GM12878 (cell line): Measurements from ENCODE around the gene ATAD5. TPM values are rescaled to one million over a fixed set of nuclear protein-coding genes. Genes with fewer than 3 reads are reported as not detected.

Source experiments
- ASH2L ChIP-seq: fragments of 300-600, 200-600 bp; sonication (generic); IDR thresholded peaks from 2 replicates; pipeline ENCODE4 v1.6.1; 2017; ENCODE audit warnings: low read depth, mild to moderate bottlenecking, borderline replicate concordance
- BHLHE40 ChIP-seq, 2 experiments: fragments of 450-650 bp in 1 of 2; IDR thresholded peaks; 2 replicates each; pipeline ENCODE4 v1.6.1; 2011 to 2017; ENCODE audit warnings: low read depth in 2 of 2, borderline replicate concordance in 1 of 2, improper control_type of control experiment in 1 of 2, low read length in 1 of 2, mild to moderate bottlenecking in 1 of 2
- CBFB ChIP-seq: IDR thresholded peaks from 2 replicates; pipeline ENCODE4 v1.6.1; 2016; ENCODE audit warnings: antibody characterized with exemption, low read depth
- CBX3 ChIP-seq: fragments of 200-600 bp; sonication (generic); IDR thresholded peaks from 2 replicates; pipeline ENCODE4 v1.6.1; 2016; ENCODE audit warnings: low read depth, borderline replicate concordance
- CREB1 ChIP-seq: IDR thresholded peaks from 2 replicates; pipeline ENCODE4 v1.6.1; 2012; ENCODE audit warnings: low read depth, mild to moderate bottlenecking, inconsistent platforms
- DPF2 ChIP-seq: fragments of 450-650 bp; IDR thresholded peaks from 2 replicates; pipeline ENCODE4 v1.6.1; 2017; ENCODE audit warnings: mild to moderate bottlenecking
- ETV6 ChIP-seq, 2 experiments: fragments of 450-650 bp in 1 of 2; IDR thresholded peaks in 1 of 2; conservative IDR thresholded peaks in 1 of 2; 2 replicates each; pipeline ENCODE4 v1.6.1; 2014; ENCODE audit warnings: antibody characterized with exemption in 1 of 2, borderline replicate concordance in 1 of 2, low read depth in 1 of 2, mild to moderate bottlenecking in 1 of 2, moderate library complexity in 1 of 2
- FOS ChIP-seq: IDR thresholded peaks from 3 replicates; pipeline ENCODE4 v1.6.1; 2011; ENCODE audit warnings: borderline replicate concordance; ENCODE audit not compliant: insufficient read length; ENCODE audit errors: extremely low read depth
- GABPA ChIP-seq: IDR thresholded peaks from 2 replicates; pipeline ENCODE4 v1.6.1; 2014; ENCODE audit warnings: antibody characterized with exemption, low read depth, mild to moderate bottlenecking, inconsistent platforms
- HDAC2 ChIP-seq: fragments of 200-600 bp; sonication (generic); IDR thresholded peaks from 2 replicates; pipeline ENCODE4 v1.6.1; 2017
- MTA3 ChIP-seq: IDR thresholded peaks from 2 replicates; pipeline ENCODE4 v1.6.1; 2012; ENCODE audit warnings: low read length, inconsistent platforms, borderline replicate concordance
- NFXL1 ChIP-seq: fragments of 450-650 bp; IDR thresholded peaks from 2 replicates; pipeline ENCODE4 v1.6.1; 2017; ENCODE audit warnings: antibody characterized with exemption, mild to moderate bottlenecking, borderline replicate concordance
- NFYB ChIP-seq: IDR thresholded peaks from 2 replicates; pipeline ENCODE4 v1.6.1; 2011; ENCODE audit warnings: low read depth, mild to moderate bottlenecking, low read length, improper control_type of control experiment, moderate library complexity; ENCODE audit not compliant: insufficient read depth
- NR2F1 ChIP-seq: fragments of 450-650 bp; conservative IDR thresholded peaks from 2 replicates; pipeline ENCODE4 v1.6.1; 2017; ENCODE audit warnings: mild to moderate bottlenecking
- POLR2A ChIP-seq: IDR thresholded peaks from 2 replicates; pipeline ENCODE4 v1.6.1; 2011; ENCODE audit warnings: low read depth, mild to moderate bottlenecking, low read length
- RELA ChIP-seq: fragments of 450-650 bp; IDR thresholded peaks from 2 replicates; pipeline ENCODE4 v1.8.0; 2014; ENCODE audit warnings: borderline replicate concordance; ENCODE audit not compliant: partially characterized antibody
- RUNX3 ChIP-seq: IDR thresholded peaks from 2 replicates; pipeline ENCODE4 v1.6.1; 2012; ENCODE audit warnings: low read length, inconsistent platforms
- SMARCA5 ChIP-seq: fragments of 450-650 bp; IDR thresholded peaks from 2 replicates; pipeline ENCODE4 v1.6.1; 2017; ENCODE audit warnings: mild to moderate bottlenecking
- SPI1 ChIP-seq: IDR thresholded peaks from 2 replicates; pipeline ENCODE4 v1.6.1; 2011; ENCODE audit warnings: low read depth, mild to moderate bottlenecking, low read length, moderate library complexity, borderline replicate concordance; ENCODE audit not compliant: insufficient read depth
- SUPT20H ChIP-seq: IDR thresholded peaks from 2 replicates; pipeline ENCODE4 v1.6.1; 2011; ENCODE audit warnings: low read depth, mild to moderate bottlenecking, low read length, moderate library complexity, borderline replicate concordance; ENCODE audit not compliant: control insufficient read depth
- TAF1 ChIP-seq: IDR thresholded peaks from 2 replicates; pipeline ENCODE4 v1.6.1; 2011; ENCODE audit warnings: mild to moderate bottlenecking, low read depth, low read length, borderline replicate concordance
- ZBTB40 ChIP-seq: fragments of 450-650 bp; IDR thresholded peaks from 2 replicates; pipeline ENCODE4 v1.6.1; 2016; ENCODE audit warnings: mild to moderate bottlenecking, moderate library complexity, borderline replicate concordance
- ZNF687 ChIP-seq: fragments of 450-650 bp; IDR thresholded peaks from 2 replicates; pipeline ENCODE4 v1.6.1; 2017; ENCODE audit warnings: mild to moderate bottlenecking, moderate library complexity
- polyA plus RNA-seq, 11 experiments: library from polyadenylated mRNA; depleted of rRNA in 4 of 11; unstranded in 6 of 11; stranded (reverse) in 5 of 11; fragments of >200 nt; fragmentation: Nextera tagmentation in 4 of 11; fragmentation: Illumina TruSeq in 1 of 11; extraction: Ambion mirVana in 4 of 11; extraction: Trizol in 1 of 11; gene quantifications; 1 replicate in 1 of 11; 2 replicates in 10 of 11; pipeline versions ENCODE4 v1.2.1 to v1.2.3, GENCODE V29; 2011 to 2016; ENCODE audit warnings: inconsistent platforms in 2 of 11, missing spikeins in 2 of 11, low read depth in 1 of 11
- total RNA-seq, 4 experiments: library from RNA; depleted of rRNA in 3 of 4; stranded (reverse); fragments of >200 nt in 3 of 4; fragmentation: Illumina TruSeq in 1 of 4; extraction: Trizol in 1 of 4; gene quantifications; 2 replicates each; pipeline versions ENCODE4 v1.2.1 to v1.2.3, GENCODE V29; 2013 to 2021

Gene ATAD5
- total and polyA plus RNA-seq, 10 of the 15 experiments (the other 5 are each of a cell fraction or from before 2014, with no cell fraction given) = 3.8 to 19.7 (median 13.2) TPM

GRCh38 chr17:30808785-30809286, 22.9 kb upstream of the ATAD5 start (continued):
- TF ChIP-seq ZNF687 (peak; percentile 90), ZBTB40 (peak; percentile 75; the same call in 1 of the 2 replicates), CREB1 (peak; percentile 46; the same call in 1 of the 2 replicates), MTA3 (no peak), POLR2A (0 out of 2 replicates have a peak, but pooled peaks have one; percentile 32), BHLHE40 (IDR thresholded peaks at IDR 0.05; ENCODE audit: borderline replicate concordance in 1 of 2, low read depth in 2 of 2, low read length in 1 of 2) (no peak), RUNX3 (peak; percentile 69), NFXL1 (no peak), DPF2 (0 out of 2 replicates have a peak, but pooled peaks have one; percentile 51), HDAC2 (no peak), GABPA (peak; percentile 79), SUPT20H (no peak), SMARCA5 (0 out of 2 replicates have a peak, but pooled peaks have one; percentile 18), ASH2L (0 out of 2 replicates have a peak, but pooled peaks have one; percentile 23), FOS (no peak), NFYB (0 out of 2 replicates have a peak, but pooled peaks have one; percentile 10), CBFB (0 out of 2 replicates have a peak, but pooled peaks have one; percentile 21), ETV6 (conservative IDR thresholded peaks at IDR 0.05 in 1 of 2, IDR thresholded peaks at IDR 0.05 in 1 of 2; ENCODE audit: borderline replicate concordance in 1 of 2, low read depth in 1 of 2) (peak in 1 of 2 experiments; percentile 88; a peak in 2 of 4 replicates), TAF1 (peak; percentile 70; the same call in 1 of the 2 replicates), SPI1 (peak; percentile 53; the same call in 1 of the 2 replicates), CBX3 (no peak), RELA (no peak), NR2F1 (peak; percentile 18; the same call in 1 of the 2 replicates)
